ENCODE results near the gene RASGEF1B. TPM values are rescaled to one million over a fixed set of nuclear protein-coding genes. Genes with fewer than 3 reads are reported as not detected.

Gene RASGEF1B
- total RNA-seq, 2 donors from 2014 or later, result 4.3 to 8.6 TPM

DNA sequence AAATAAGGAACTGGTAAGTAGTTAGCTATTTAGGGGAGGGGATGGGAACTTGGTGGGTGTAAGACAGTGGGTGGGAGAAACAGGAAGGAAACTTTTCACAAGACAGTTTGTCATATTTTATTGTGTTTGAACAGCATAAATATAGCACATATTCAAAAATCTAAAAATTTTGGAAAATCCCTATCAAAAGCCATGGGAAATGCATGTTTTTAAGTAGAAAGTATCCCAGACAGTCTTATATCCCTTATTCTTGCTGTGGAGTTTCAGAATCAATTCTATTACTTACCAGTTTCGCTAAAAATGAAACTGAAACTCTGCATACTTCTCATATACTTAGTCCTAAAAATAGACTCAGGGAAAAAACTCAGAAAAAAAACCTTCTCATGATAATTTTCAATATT, 22.3 kb upstream of the RASGEF1B start:
- H3K4me1 ChIP-seq, result peaks cover 5% of the 10 kb centered on the region
- H3K27ac ChIP-seq, result peak overlapping the region in 3 of 4 donors; percentile 59 to 82 (median 64)
- no peak for DNase-seq
- TF ChIP-seq POLR2A (IDR thresholded peaks at IDR 0.05), result no peak
- TF ChIP-seq, protein P1, sequence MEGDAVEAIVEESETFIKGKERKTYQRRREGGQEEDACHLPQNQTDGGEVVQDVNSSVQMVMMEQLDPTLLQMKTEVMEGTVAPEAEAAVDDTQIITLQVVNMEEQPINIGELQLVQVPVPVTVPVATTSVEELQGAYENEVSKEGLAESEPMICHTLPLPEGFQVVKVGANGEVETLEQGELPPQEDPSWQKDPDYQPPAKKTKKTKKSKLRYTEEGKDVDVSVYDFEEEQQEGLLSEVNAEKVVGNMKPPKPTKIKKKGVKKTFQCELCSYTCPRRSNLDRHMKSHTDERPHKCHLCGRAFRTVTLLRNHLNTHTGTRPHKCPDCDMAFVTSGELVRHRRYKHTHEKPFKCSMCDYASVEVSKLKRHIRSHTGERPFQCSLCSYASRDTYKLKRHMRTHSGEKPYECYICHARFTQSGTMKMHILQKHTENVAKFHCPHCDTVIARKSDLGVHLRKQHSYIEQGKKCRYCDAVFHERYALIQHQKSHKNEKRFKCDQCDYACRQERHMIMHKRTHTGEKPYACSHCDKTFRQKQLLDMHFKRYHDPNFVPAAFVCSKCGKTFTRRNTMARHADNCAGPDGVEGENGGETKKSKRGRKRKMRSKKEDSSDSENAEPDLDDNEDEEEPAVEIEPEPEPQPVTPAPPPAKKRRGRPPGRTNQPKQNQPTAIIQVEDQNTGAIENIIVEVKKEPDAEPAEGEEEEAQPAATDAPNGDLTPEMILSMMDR (IDR thresholded peaks at IDR 0.05), result no peak
- 2 to 4% methylated on average over 1 of the region's 1 CpG for WGBS, 2 donors
- H3K9me3 ChIP-seq, result no peaks in the 10 kb centered on the region
- ATAC-seq, result peak; percentile 69
- H3K4me3 ChIP-seq, result no peak overlapping the region
- no peaks in the 10 kb centered on the region for H3K27me3 ChIP-seq
- intact Hi-C loops (cut with DNase I), result no loop called here
- H3K36me3 ChIP-seq (replicated peaks in 1 of 2; ENCODE audit: insufficient read depth in 1 of 2, low read depth in 2 of 2), result no peaks in the 10 kb centered on the region

DNA sequence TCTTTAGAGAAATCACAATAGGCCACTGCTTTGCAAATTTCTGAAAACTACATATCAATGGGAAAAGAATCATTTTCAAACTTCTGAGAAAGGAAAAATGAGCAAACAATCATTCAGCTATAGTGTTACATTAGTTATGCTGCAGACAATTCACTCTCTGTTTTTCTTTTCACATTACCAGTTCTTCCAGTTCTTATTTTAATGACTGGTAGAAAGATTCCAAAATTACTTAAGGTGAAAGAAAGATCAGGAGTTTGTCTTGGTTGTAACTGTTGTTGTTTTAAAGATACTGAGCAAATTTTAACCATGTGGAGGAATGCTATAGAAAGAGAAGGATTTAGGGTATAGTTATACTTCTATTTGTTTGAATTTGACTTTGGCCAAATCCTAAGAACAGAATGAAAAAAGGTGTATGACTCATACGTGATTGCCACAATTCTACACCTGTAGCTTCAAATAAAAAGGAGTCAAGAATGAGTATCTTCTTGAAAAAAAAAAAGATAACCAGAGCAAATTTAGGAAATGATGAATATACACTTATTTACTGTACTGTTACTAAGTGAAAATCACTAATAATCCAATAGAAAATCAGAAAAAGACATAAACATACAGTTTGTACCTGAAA, 21.0 kb upstream of the RASGEF1B start:
- H3K27ac ChIP-seq, result peak overlapping the region in 3 of 4 donors; percentile 27 to 46 (median 43)

DNA sequence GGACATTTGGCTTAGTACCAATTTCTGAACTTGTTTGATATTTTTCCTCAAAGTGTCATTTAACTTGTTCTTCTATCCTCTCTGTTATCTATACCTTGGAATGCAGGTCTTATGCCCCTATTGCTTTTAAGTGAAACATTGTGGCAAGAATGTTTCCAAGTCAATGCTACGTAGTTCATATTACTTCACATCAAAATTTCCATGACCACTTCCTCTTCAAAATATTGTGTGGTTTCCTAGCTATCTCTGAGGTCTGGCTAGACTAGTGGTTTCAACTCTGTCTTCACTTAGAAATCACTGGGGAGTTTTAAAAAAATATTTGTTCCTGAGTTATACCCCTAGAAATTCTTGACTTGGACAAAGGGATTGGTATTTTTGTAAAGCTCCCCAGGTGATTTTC, 20.2 kb upstream of the RASGEF1B start:
- 65 to 73% methylated on average over 1 of the region's 1 CpG for WGBS, 2 donors
- ATAC-seq, result no peak
- Histone ChIP-seq H3K36me3 (replicated peaks in 1 of 2; ENCODE audit: insufficient read depth in 1 of 2, low read depth in 2 of 2) (no peaks in the 10 kb centered on the region), H3K4me1 (peaks cover 5% of the 10 kb centered on the region), H3K9me3 (no peaks in the 10 kb centered on the region), H3K27ac (peak overlapping the region in 3 of 4 donors; percentile 27 to 46 (median 43)), H3K27me3 (no peaks in the 10 kb centered on the region), H3K4me3 (no peak overlapping the region)
- no peak for DNase-seq
- no peak for TF ChIP-seq POLR2A (IDR thresholded peaks at IDR 0.05)
- TF ChIP-seq, protein P1 (IDR thresholded peaks at IDR 0.05), result no peak
- intact Hi-C loops (cut with DNase I), result no loop called here

More for the DNA sequence above, 21.0 kb upstream of the RASGEF1B start:
- intact Hi-C loops (cut with DNase I), result no loop called here
- TF ChIP-seq, protein P1 (IDR thresholded peaks at IDR 0.05), result no peak
- TF ChIP-seq POLR2A (IDR thresholded peaks at IDR 0.05), result no peak
- Histone ChIP-seq H3K36me3 (replicated peaks in 1 of 2; ENCODE audit: insufficient read depth in 1 of 2, low read depth in 2 of 2) (no peaks in the 10 kb centered on the region), H3K9me3 (no peaks in the 10 kb centered on the region), H3K4me1 (peaks cover 5% of the 10 kb centered on the region), H3K27me3 (no peaks in the 10 kb centered on the region), H3K4me3 (no peak overlapping the region)
- DNase-seq (no peak), ATAC-seq (no peak)
- WGBS, 2 donors, result 56 to 79% methylated on average over 1 of the region's 1 CpG

DNA sequence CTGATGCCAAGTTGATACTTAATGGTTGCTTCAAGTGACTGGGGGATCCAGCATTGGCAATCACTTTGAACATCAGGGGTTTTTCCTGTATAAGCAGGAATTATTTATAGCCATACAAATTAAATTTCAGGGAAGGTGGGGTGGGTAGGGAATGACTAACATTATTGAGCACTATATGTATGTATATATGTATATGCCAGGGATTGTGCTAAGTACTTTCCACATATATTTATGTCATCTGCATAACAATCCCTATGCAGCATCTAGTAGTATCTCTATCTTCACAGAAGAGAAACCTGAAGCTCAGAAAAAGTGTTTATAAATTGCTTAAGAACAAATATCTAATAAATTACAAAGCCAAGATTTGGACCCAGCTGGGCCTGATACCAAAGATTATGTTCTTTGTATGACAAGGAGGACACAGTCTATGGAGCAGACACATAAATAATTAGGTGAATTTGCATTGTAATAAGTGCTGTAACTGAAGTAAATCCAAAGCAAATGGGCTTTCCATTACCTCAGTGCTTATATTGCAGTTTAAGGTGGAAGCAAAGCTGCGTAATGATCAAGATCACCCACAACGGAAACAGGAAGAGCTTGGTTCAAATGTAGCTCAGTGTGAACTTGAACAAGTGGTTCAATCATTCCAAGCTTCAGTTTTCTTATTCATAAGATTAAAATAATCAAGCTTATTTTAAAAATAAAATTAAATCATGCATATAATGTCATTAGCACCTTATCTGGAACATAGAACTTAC, 18.9 kb upstream of the RASGEF1B start:
- H3K4me3 ChIP-seq, result no peak overlapping the region
- intact Hi-C loops (cut with DNase I), result no loop called here
- peaks cover 5% of the 10 kb centered on the region for H3K4me1 ChIP-seq
- H3K27ac ChIP-seq, result no peak overlapping the region
- no peaks in the 10 kb centered on the region for H3K27me3 ChIP-seq
- TF ChIP-seq, protein P1 (IDR thresholded peaks at IDR 0.05), result no peak
- TF ChIP-seq POLR2A (IDR thresholded peaks at IDR 0.05), result no peak
- no peaks in the 10 kb centered on the region for H3K9me3 ChIP-seq
- ATAC-seq (no peak), DNase-seq (no peak)
- WGBS, 2 donors, result 60 to 89% methylated on average over 2 of the region's 2 CpGs
- no peaks in the 10 kb centered on the region for H3K36me3 ChIP-seq (replicated peaks in 1 of 2; ENCODE audit: insufficient read depth in 1 of 2, low read depth in 2 of 2)

Measured in body of pancreas (tissue), 4 donors.